ENCODE measurements around the gene ATP6V0D1. TPM values are rescaled to one million over a fixed set of nuclear protein-coding genes. Genes with fewer than 3 reads are reported as not detected.

Gene ATP6V0D1
- total and polyA plus RNA-seq, 11 donors, result 18.6 to 141 (median 68.5) TPM

GRCh38 chr16:67398546-67399217, 82.3 kb downstream of the ATP6V0D1 start:
- peak overlapping the region in 5 of 12 donors; percentile 9 to 90 (median 71) for H3K27ac ChIP-seq
- H3K27me3 ChIP-seq, result peaks cover 0 to 19% (median 0%) of the 10 kb centered on the region in 9 donors
- 89 to 94% (median 90%) methylated on average over 17 to 19 of the region's 19 CpGs for WGBS, 4 donors

GRCh38 chr16:67397812-67398545, 83.0 kb downstream of the ATP6V0D1 start:
- peaks cover 5 to 65% (median 45%) of the 10 kb centered on the region in 12 donors for H3K4me1 ChIP-seq
- H3K27me3 ChIP-seq, result peaks cover 0 to 25% (median 0%) of the 10 kb centered on the region in 9 donors
- H3K27ac ChIP-seq, result peak overlapping the region in 9 of 12 donors; percentile 32 to 90 (median 64)
- H3K9me3 ChIP-seq, result no peaks in the 10 kb centered on the region
- intact Hi-C loops (cut with DNase I), result loop anchor here in 8 of 10 donors (5.0 to 10.0 kb wide), 5 partner anchors 53 to 136 kb away; partner anchors contain the start of gene PLEKHG4 (in 1 of the 8)
- H3K4me3 ChIP-seq, result no peak overlapping the region
- TF ChIP-seq CTCF (IDR thresholded peaks at IDR 0.05) (no peak), POLR2A (IDR thresholded peaks at IDR 0.05) (no peak)
- ATAC-seq (no peak), DNase-seq (no peak)
- 78 to 84% (median 83%) methylated on average over 14 to 22 of the region's 22 CpGs for WGBS, 4 donors
- no peaks in the 10 kb centered on the region for H3K36me3 ChIP-seq

More at GRCh38 chr16:67398546-67399217, 82.3 kb downstream of the ATP6V0D1 start:
- intact Hi-C loops (cut with DNase I), result loop anchor here in 8 of 10 donors (5.0 to 10.0 kb wide), 5 partner anchors 54 to 136 kb away; partner anchors contain the start of gene PLEKHG4 (in 1 of the 8)
- peak overlapping the region in 5 of 12 donors; percentile 8 to 39 (median 27) for H3K4me3 ChIP-seq
- H3K4me1 ChIP-seq, result peaks cover 5 to 58% (median 38%) of the 10 kb centered on the region in 12 donors
- TF ChIP-seq POLR2A (IDR thresholded peaks at IDR 0.05) (no peak), CTCF (IDR thresholded peaks at IDR 0.05) (no peak)
- DNase-seq, result no peak
- ATAC-seq, result no peak
- H3K36me3 ChIP-seq, result no peaks in the 10 kb centered on the region
- no peaks in the 10 kb centered on the region for H3K9me3 ChIP-seq

GRCh38 chr16:67397036-67397801, 83.7 kb downstream of the ATP6V0D1 start:
- TF ChIP-seq POLR2A (IDR thresholded peaks at IDR 0.05) (no peak), CTCF (IDR thresholded peaks at IDR 0.05) (no peak)
- intact Hi-C loops (cut with DNase I), result loop anchor here in 8 of 10 donors (5.0 to 10.0 kb wide), 5 partner anchors 52 to 135 kb away; partner anchors contain the start of gene PLEKHG4 (in 1 of the 8)
- Histone ChIP-seq H3K4me1 (peaks cover 5 to 73% (median 48%) of the 10 kb centered on the region in 12 donors), H3K36me3 (no peaks in the 10 kb centered on the region), H3K9me3 (no peaks in the 10 kb centered on the region), H3K27me3 (peaks cover 0 to 28% (median 5%) of the 10 kb centered on the region in 9 donors), H3K4me3 (no peak overlapping the region), H3K27ac (peak overlapping the region in 11 of 12 donors; percentile 62 to 94 (median 70))
- ATAC-seq (peak; percentile 5 to 48 (median 10)), DNase-seq (peak; percentile 83 to 88 (median 86))
- 61 to 78% (median 66%) methylated on average over 7 to 15 of the region's 15 CpGs for WGBS, 4 donors
